Adrenal gland (tissue), 12 donors: Measurements from ENCODE around the gene SUSD1. TPM values are rescaled to one million over a fixed set of nuclear protein-coding genes. Genes with fewer than 3 reads are reported as not detected.

Experiments
- DNase-seq, 7 donors: peaks; one replicate each; pipeline ENCODE4 v3.0.0-alpha.2; 2019 to 2020
- H3K27ac ChIP-seq, 5 donors: fragments of 200-600 bp; sonication (generic) in 4 of 5; 1 replicate in 3 of 5; 2 replicates in 2 of 5; pipeline versions ENCODE4 v1.5.1 to v1.8.0; 2016 to 2020; ENCODE audit warnings: mild to moderate bottlenecking in 1 of 5
- H3K27me3 ChIP-seq: fragments of 200-600 bp; 2 replicates; pipeline ENCODE4 v1.8.0; 2021
- H3K36me3 ChIP-seq, 2 donors: fragments of 200-600 bp; replicated peaks in 1 of 2; 1 replicate in 1 of 2; 2 replicates in 1 of 2; pipeline versions ENCODE4 v1.5.1 to v1.8.0; 2018 to 2022
- H3K4me1 ChIP-seq, 2 donors: fragments of 200-600 bp; replicated peaks in 1 of 2; 1 replicate in 1 of 2; 2 replicates in 1 of 2; pipeline versions ENCODE4 v1.5.1 to v1.8.0; 2018 to 2021
- H3K4me3 ChIP-seq, 4 donors: fragments of 200-600 bp; sonication (generic) in 3 of 4; one replicate each; pipeline ENCODE4 v1.5.1; 2016 to 2018
- H3K9me3 ChIP-seq, 3 donors: fragments of 200-600 bp; sonication (generic) in 1 of 3; replicated peaks in 1 of 3; 1 replicate in 2 of 3; 2 replicates in 1 of 3; pipeline versions ENCODE4 v1.5.1 to v1.8.0; 2016 to 2021
- POLR2A ChIP-seq, 2 donors: fragments of 450-650 bp; IDR thresholded peaks; one replicate each; pipeline ENCODE4 v1.6.1; 2017; ENCODE audit warnings: antibody characterized with exemption in 2 of 2, mild to moderate bottlenecking in 2 of 2, moderate library complexity in 1 of 2
- WGBS, 4 donors: extraction: QIAGEN DNeasy Blood & Tissue Kit in 2 of 4; methylation state at CpG; one replicate each; pipeline versions ENCODE4 v1.1.5 to v1.1.7; 2013 to 2017; 5-methylcytosine and 5-hydroxymethylcytosine counted together
- intact Hi-C, 2 donors: fragments of 100-400 bp; cut with DNase I; formaldehyde crosslinking; loops; one replicate each; pipeline versions ENCODE4 v1.14.1 to v1.15.0; 2022 to 2023
- polyA plus RNA-seq, 3 donors: library from polyadenylated mRNA; stranded (reverse); fragments of 200-250 nt in 2 of 3; fragments of 350-450 nt in 1 of 3; fragmentation: Illumina TruSeq in 1 of 3; extraction: RNeasy Lipid Tissue Mini Kit (QIAGEN cat#74804) in 1 of 3; gene quantifications; one replicate each; pipeline ENCODE4 v1.2.3, GENCODE V29; 2013 to 2014
- total RNA-seq, 9 donors: library from RNA; depleted of rRNA in 4 of 9; stranded (reverse); fragments of >200 nt in 4 of 9; fragments of 120-200 nt in 1 of 9; fragmentation: NEBNext Ultra II Directional in 1 of 9; extraction: Animal tissue kit (Norgen Biotek cat#: 25700) in 1 of 9; gene quantifications; one replicate each; pipeline versions ENCODE4 v1.1.0 to v1.2.4, GENCODE V29; 2013 to 2023
- TF ChIP-seq, protein P1 (sequence below), 6 experiments: fragments of 450-650 bp in 4 of 6; fragments of 200-600 bp in 2 of 6; sonication (generic) in 1 of 6; IDR thresholded peaks; 1 replicate in 5 of 6; 2 replicates in 1 of 6; pipeline versions ENCODE4 v1.5.1 to v1.8.0; 2016 to 2021; ENCODE audit warnings: antibody characterized with exemption in 6 of 6, mild to moderate bottlenecking in 2 of 6, moderate library complexity in 1 of 6
- donor health status: healthy with polysubstance abuse.
- donor health status: Bipolar disorder and iron deficiency.
- donor health status: DM: yes; HTN: yes; CAD: no.
- donor health status: DM: no; HTN: no; CAD: no.
- donor health status: DM: no; HTN: no; CAD: no.
- donor health status: DM: yes; HTN: yes; CAD: no.

The SUSD1 gene
- total and polyA plus RNA-seq, 12 donors = 4.7 to 37.0 (median 20.8) TPM

DNA sequence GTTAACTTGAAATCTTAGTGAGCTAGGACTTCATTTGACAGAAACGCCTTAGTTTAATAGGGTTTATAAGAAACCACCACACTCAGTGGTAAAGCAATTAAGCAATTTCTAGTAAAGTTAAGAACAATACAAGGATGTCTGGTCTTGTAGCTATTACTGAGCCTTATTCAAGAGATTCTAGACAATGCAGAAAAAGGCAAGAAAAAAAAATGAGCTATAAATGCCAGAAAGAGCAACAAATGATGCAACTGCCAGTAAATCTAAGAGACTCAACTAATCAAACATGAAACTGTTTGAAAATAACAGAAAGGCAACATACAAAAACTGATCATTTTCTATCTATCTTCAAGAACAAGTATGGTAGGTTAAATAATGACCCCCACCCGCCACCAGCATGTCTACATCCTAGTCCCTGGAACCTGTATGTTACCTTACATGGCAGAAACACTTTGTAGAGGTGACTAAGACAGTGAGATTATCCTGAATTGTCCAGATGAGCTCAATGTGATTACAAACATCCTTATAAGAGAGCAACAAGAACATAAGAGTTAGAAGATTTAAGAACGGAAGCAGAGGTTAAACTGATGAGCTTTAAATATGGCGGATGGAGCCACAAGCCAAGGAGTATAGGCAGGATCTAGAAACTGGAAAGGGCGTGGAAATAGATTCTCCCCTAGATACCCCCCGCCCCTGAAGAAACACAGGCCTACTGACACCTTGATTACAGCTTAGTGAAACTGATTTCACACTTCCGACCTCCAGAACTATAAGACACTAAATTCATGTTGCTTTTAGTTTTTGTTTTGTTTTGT lies 93.0 kb downstream of the SUSD1 start:
- peak in 1 of 7 donors; percentile 23 for DNase-seq
- Histone ChIP-seq H3K4me3 (no peak overlapping the region), H3K36me3 (no peaks in the 10 kb centered on the region), H3K27me3 (no peaks in the 10 kb centered on the region), H3K4me1 (peaks cover 0 to under 1% of the 10 kb centered on the region in 2 donors), H3K27ac (no peak overlapping the region), H3K9me3 (no peaks in the 10 kb centered on the region)
- 63 to 89% (median 84%) methylated on average over 7 of the region's 7 CpGs for WGBS, 4 donors
- no peak for TF ChIP-seq POLR2A (IDR thresholded peaks at IDR 0.05)
- TF ChIP-seq, protein P1, sequence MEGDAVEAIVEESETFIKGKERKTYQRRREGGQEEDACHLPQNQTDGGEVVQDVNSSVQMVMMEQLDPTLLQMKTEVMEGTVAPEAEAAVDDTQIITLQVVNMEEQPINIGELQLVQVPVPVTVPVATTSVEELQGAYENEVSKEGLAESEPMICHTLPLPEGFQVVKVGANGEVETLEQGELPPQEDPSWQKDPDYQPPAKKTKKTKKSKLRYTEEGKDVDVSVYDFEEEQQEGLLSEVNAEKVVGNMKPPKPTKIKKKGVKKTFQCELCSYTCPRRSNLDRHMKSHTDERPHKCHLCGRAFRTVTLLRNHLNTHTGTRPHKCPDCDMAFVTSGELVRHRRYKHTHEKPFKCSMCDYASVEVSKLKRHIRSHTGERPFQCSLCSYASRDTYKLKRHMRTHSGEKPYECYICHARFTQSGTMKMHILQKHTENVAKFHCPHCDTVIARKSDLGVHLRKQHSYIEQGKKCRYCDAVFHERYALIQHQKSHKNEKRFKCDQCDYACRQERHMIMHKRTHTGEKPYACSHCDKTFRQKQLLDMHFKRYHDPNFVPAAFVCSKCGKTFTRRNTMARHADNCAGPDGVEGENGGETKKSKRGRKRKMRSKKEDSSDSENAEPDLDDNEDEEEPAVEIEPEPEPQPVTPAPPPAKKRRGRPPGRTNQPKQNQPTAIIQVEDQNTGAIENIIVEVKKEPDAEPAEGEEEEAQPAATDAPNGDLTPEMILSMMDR (IDR thresholded peaks at IDR 0.05) = no peak
- intact Hi-C loops = no loop called here

DNA sequence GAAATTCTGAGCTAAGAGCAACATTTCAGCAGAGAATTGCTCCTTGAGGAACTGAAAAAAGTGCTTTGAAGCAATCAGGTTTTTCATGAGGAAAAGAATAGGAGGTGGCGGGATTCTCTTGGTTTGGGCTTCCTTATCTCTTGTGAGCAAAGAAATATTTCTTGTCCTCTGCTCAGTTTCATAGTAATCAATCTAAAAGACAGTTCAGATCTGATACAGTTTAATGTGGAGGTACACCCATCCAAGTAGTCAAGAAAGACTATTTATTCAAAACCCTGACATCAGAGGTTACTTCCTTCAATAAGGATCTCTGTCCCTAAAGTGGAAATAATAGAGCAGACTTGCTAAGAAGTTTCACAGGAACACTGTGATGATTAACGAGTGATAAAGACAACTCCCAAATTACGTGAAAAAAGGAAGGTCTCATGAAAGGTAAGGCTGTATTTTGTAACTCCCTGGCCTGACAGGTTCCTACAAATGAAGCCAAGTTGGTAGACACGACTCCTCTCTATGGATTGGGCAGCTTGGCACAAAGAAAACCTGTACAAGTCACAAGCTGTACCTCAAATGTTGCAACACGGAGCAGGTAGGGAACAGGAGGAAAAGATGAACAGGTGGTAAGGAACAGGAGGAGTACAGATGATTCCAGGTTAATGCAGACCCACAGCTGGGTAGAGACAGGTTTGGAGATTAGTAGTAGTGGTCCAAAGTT lies 94.1 kb downstream of the SUSD1 start:
- 86 to 90% (median 88%) methylated on average over 5 of the region's 5 CpGs for WGBS, 4 donors
- TF ChIP-seq POLR2A (IDR thresholded peaks at IDR 0.05) = no peak
- TF ChIP-seq, protein P1 (IDR thresholded peaks at IDR 0.05) = no peak
- H3K36me3 ChIP-seq = no peaks in the 10 kb centered on the region
- H3K27ac ChIP-seq = no peak overlapping the region
- H3K4me3 ChIP-seq = no peak overlapping the region
- intact Hi-C loops = no loop called here
- H3K9me3 ChIP-seq = no peaks in the 10 kb centered on the region
- DNase-seq = peak in 1 of 7 donors; percentile 23
- H3K4me1 ChIP-seq = peaks cover 0 to 4% of the 10 kb centered on the region in 2 donors
- no peaks in the 10 kb centered on the region for H3K27me3 ChIP-seq

DNA sequence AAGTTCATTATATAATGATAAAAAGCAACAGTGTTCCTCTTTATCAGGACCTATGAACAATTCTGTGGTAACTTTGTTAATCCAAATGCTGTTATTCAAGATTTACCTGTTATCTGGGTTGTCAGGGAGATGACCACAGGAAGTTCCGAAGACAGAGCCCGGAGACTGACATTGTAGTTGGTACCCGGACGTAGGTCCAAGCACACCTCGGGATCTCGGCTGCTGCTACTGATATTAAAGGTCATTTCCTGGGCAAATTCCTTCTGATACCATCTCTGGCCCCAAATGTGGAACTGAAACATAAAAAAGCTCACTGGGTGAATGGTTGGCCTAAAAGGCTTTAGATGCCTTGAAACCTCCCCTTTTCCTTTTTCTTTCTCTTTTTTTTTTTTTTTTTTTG lies 96.7 kb downstream of the SUSD1 start:
- WGBS, 4 donors = 51 to 66% (median 63%) methylated on average over 5 to 6 of the region's 6 CpGs
- peak in 1 of 7 donors; percentile 28 for DNase-seq
- H3K27ac ChIP-seq = no peak overlapping the region
- no peaks in the 10 kb centered on the region for H3K36me3 ChIP-seq
- intact Hi-C loops = loop anchor here (5.0 to 10.0 kb wide), 3 partner anchors 174 to 324 kb away; no protein-coding TSS in a partner anchor
- no peak overlapping the region for H3K4me3 ChIP-seq
- no peaks in the 10 kb centered on the region for H3K9me3 ChIP-seq
- H3K27me3 ChIP-seq = no peaks in the 10 kb centered on the region
- peaks cover 10 to 16% of the 10 kb centered on the region in 2 donors for H3K4me1 ChIP-seq
- TF ChIP-seq, protein P1 (IDR thresholded peaks at IDR 0.05) = no peak
- no peak for TF ChIP-seq POLR2A (IDR thresholded peaks at IDR 0.05)

DNA sequence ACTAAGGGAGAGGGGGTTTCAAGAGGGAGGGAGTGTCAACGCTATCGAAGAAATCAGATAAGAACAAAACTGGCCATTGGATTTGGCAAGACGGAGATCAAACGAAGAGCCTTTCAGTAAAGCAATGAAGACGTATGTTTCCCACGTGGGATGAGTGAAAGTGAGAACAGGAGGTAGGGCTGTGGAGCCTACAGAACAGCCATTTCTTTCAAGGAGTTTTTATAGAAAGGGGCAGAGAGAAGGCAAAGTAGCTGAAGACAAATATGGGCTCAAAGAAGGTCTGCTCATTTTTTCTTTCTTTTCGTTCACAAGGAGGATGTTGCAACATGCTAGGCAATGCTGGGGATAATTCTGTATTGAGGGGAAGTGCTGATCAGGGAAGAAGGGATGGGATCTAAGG lies 98.3 kb downstream of the SUSD1 start:
- no peak overlapping the region for H3K27ac ChIP-seq
- DNase-seq = no peak
- no peaks in the 10 kb centered on the region for H3K36me3 ChIP-seq
- no peaks in the 10 kb centered on the region for H3K9me3 ChIP-seq
- intact Hi-C loops = loop anchor here (5.0 to 10.0 kb wide), 3 partner anchors 172 to 322 kb away; no protein-coding TSS in a partner anchor
- 84 to 92% (median 86%) methylated on average over 7 of the region's 7 CpGs for WGBS, 4 donors
- no peak overlapping the region for H3K4me3 ChIP-seq
- H3K27me3 ChIP-seq = no peaks in the 10 kb centered on the region
- H3K4me1 ChIP-seq = peaks cover 10 to 25% of the 10 kb centered on the region in 2 donors
- no peak for TF ChIP-seq POLR2A (IDR thresholded peaks at IDR 0.05)
- TF ChIP-seq, protein P1 (IDR thresholded peaks at IDR 0.05) = no peak
